Measurements from ENCODE around the gene TLK2.
"Not testable (repeated sequence)": the region's sequence is repeated elsewhere in the genome, so short reads cannot be mapped to it uniquely, and the experiment has no call there.

Gene TLK2

GRCh38 chr17:62552851-62553659, 74.4 kb downstream of the TLK2 start:
- H3K27ac ChIP-seq, H3K4me3 ChIP-seq: not testable (repeated sequence)

GRCh38 chr17:62557532-62557931, 78.9 kb downstream of the TLK2 start:
- not testable (repeated sequence) for H3K4me3 ChIP-seq, H3K27ac ChIP-seq

DNA sequence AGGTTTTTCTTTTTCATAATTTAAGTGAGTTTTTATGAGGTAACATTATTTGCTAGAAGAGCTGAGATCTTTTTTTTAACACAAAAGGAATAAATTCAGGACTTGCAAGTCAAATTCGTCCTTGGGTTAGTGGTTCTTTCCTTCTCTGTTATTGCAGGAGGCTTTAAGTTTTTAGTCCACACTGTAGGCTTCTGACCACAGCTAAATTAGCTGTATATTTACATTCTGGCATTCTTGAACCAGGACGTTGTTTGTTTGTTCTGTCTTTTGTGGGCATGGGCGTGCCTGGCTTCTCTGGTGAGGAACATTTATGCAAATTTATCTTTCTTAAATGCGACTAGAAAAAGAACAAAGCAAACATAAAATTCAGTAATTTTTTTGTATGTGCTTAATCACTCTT, 80.3 kb downstream of the TLK2 start:
- H3K27ac ChIP-seq, H3K4me3 ChIP-seq: not testable (repeated sequence)

DNA sequence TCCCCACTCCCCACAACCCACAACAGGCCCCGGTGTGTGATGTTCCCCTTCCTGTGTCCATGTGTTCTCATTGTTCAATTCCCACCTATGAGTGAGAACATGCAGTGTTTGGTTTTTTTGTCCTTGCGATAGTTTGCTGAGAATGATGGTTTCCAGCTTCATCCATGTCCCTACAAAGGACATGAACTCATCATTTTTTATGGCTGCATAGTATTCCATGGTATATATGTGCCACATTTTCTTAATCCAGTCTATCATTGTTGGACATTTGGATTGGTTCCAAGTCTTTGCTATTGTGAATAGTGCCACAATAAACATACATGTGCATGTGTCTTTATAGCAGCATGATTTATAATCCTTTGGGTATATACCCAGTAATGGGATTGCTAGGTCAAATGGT, 82.3 kb downstream of the TLK2 start:
- H3K27ac ChIP-seq, H3K4me3 ChIP-seq: not testable (repeated sequence)

- Histone ChIP-seq H3K4me3 (no peak overlapping the region), H3K27ac (no peak overlapping the region)
Measured at GRCh38 chr17:62562656-62563055, 84.0 kb downstream of the TLK2 start.

- H3K27ac ChIP-seq: peak overlapping the region in 4 of 21 experiments; percentile 12 to 59 (median 24)
Measured at GRCh38 chr17:62565817-62566216, 87.2 kb downstream of the TLK2 start.

DNA sequence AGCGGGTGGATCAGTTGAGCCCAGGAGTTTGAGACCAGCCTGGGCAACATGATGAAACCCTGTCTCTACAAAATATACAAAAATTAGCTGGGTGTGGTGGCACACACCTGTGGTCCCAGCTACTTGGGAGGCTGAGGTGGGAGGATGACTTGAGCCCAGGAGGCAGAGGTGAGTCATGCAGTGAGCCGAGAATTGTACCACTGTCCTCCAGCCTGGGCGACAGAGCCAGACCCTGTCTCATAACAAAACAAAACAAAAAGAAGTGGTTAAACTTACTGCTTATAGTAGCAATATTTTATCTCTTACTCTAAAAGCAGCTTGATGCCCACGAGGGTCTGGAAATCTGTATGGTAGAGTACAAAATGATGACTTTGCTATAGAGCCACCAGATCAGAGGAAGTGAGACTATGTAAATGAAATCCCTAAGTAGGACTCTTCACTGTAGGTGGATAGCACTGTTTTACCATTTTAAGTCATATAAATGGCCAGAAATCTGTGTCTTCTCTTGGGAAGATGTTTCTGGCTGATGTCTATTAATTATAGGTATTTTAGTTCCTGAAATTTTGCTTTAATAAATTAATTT, 88.5 kb downstream of the TLK2 start:
- no peak overlapping the region for H3K27ac ChIP-seq
- H3K4me3 ChIP-seq: no peak overlapping the region

More at GRCh38 chr17:62565817-62566216, 87.2 kb downstream of the TLK2 start:
- H3K4me3 ChIP-seq: no peak overlapping the region

DNA sequence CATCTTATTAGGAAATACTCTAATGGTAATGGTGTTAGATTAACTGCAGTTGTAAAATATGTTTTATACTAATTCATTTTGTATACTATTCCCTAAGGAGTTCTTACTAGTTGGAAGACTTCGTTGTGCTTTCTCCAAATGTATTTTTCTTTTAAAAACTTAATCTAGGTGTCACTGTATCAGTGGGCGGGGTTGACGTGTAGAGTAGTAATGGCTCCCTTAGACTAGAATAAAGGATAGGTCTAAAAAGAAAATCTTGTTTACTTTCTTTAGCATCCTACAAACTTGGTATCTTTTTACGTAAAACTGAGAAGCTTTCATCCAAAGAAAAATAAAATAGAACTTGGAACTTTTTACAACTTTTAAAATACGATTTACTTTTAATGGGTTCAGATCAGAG, 93.9 kb downstream of the TLK2 start:
- Histone ChIP-seq H3K4me3 (no peak overlapping the region), H3K27ac (peak overlapping the region in 5 of 21 experiments; percentile 10 to 64 (median 55))

DNA sequence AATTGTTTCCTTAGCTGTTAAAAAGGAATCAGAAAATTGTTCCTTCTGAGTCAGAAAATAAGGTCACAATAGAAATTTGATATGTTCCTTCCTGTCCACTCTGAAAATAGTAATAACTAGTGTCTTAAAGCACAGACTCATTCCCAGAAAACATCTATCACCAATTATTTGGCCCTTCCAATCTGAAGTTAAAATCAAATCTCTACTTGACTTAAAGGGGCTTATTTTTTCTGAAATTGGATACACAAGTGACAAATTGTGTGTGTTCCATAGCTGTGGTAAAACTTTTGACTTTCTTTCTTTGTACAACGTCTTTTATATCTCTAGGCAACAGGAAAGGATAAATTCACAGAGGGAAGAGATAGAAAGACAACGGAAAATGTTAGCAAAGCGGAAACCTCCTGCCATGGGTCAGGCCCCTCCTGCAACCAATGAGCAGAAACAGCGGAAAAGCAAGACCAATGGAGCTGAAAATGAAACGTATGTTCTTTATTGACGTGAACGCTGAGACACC, 94.3 kb downstream of the TLK2 start:
- H3K27ac ChIP-seq: peak overlapping the region in 6 of 21 experiments; percentile 17 to 64 (median 44)

DNA sequence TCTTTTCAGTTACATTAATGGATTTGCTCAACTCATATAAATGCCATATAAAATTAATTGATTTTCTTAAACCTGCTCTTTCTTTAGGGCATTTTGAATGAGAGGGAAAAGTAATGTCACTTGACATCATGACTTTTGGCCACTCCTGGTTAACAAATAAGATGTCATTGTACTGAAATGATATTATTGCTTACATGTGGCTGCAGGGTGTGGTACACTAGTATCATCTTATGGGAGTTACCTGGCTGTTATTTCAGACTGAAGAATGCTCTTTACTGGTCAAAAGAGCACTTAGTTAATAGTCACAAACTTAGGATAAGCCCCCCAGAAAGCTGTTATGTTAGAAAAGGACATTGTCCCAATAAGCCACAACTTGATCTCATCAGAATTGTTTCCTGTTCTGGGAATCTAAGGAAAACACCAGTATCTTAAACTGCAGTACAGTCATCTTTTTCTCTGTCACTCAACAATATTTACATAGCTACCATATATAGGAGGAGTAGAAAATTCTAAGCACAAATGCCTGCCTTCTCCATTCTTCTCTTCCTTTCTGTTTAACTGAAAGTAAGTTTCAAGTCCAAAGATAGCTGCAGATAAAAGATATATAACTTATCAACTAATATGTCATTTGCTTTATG, 95.0 kb downstream of the TLK2 start:
- Histone ChIP-seq H3K27ac (peak overlapping the region in 4 of 21 experiments; percentile 17 to 64 (median 46)), H3K4me3 (no peak overlapping the region)

More for the DNA sequence above, 94.3 kb downstream of the TLK2 start:
- H3K4me3 ChIP-seq: no peak overlapping the region

- no peak overlapping the region for H3K27ac ChIP-seq
- no peak overlapping the region for H3K4me3 ChIP-seq
Measured at GRCh38 chr17:62576382-62576781, 97.8 kb downstream of the TLK2 start.

- Histone ChIP-seq H3K27ac (no peak overlapping the region), H3K4me3 (no peak overlapping the region)
Measured at GRCh38 chr17:62578757-62579487, 100.3 kb downstream of the TLK2 start.

- Histone ChIP-seq H3K27ac (no peak overlapping the region), H3K4me3 (no peak overlapping the region)
Measured at GRCh38 chr17:62580947-62581346, 102.3 kb downstream of the TLK2 start.

- H3K27ac ChIP-seq: no peak overlapping the region
- H3K4me3 ChIP-seq: no peak overlapping the region
Measured at GRCh38 chr17:62581764-62582163, 103.1 kb downstream of the TLK2 start.

- H3K4me3 ChIP-seq: no peak overlapping the region
- no peak overlapping the region for H3K27ac ChIP-seq
Measured at GRCh38 chr17:62587554-62587953, 108.9 kb downstream of the TLK2 start.

GRCh38 chr17:62588109-62588508, 109.5 kb downstream of the TLK2 start:
- Histone ChIP-seq H3K4me3 (no peak overlapping the region), H3K27ac (no peak overlapping the region)

DNA sequence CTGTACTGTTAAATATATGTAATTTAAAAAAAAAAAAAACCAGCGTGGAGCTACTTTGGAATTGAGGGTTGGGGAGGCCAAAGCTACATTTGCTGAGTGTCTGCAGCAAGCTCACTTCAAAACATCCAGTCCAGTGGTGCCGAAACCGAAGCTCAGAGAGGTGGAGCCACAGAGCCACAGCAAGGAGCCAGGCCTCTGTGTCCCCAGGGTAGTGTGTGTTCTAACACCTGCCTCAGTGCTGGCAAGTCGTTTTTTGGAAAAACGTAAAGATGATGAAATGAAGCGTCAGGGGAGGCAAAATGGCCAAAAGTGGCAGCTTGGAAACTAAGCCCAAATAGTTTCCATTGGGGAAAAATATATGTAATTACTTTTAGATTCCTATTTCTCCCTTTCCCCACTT, 112.7 kb downstream of the TLK2 start:
- Histone ChIP-seq H3K27ac (no peak overlapping the region), H3K4me3 (no peak overlapping the region)

DNA sequence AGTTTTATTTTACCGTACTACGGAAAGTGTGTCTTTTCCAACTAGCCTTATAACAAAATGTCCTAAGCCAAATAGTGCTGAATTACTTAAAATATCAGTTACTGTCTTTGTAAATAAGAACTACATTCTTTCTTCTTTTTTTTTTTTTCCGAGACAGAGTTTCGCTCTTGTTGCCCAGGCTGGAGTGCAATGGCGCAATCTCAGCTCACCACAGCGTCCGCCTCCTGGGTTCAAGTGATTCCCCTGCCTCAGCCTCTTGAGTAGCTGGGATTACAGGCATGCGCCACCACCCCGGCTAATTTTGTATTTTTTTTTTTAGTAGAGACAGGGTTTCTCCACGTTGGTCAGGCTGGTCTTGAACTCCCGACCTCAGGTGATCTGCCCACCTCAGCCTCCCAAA, 113.2 kb downstream of the TLK2 start:
- H3K4me3 ChIP-seq, H3K27ac ChIP-seq: not testable (repeated sequence)

DNA sequence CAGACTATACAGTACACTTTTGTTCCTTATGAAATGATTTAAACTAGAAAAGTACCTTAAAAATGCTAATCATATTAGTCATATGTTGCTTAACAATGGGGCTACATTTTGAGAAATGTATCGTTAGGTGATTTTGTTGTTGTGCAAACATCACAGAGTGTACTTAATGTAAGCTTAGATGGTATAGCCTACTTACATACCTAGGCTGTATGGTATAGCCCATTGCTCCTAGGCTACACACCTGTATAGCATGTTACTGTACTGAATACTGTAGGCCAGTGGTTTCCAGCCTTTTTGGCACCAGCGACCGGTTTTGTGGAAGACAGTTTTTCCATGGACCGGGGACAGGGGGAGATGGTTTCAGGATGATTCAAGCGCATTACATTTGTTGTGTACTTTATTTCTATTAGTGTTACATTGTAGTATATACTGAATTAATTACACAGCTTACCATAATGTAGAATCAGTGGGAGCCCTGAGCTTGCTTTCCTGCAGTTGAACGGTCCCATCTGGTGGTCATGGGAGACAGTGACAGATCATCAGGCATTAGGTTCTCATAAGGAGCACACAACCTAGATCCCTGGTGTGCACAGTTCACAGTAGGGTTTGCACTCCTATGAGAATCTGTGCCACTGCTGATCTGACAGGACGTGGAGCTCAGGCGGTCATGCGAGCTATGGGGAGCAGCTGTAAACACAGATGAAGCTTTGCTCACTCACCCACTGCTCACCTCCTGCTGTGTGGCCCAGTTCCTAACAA, 113.9 kb downstream of the TLK2 start:
- no peak overlapping the region for H3K4me3 ChIP-seq
- H3K27ac ChIP-seq: no peak overlapping the region

Data from skin epidermis (tissue), 12 donors.